ENCODE measurements around the gene HASPIN. TPM values are rescaled to one million over a fixed set of nuclear protein-coding genes. Genes with fewer than 3 reads are reported as not detected.
A peak's percentile ranks its signal among the peaks of the same experiment; 100 is the strongest.

Gene HASPIN
- total and polyA plus RNA-seq, 5 donors from 2014 or later: 0.07 to 0.53 (median 0.27) TPM

- Histone ChIP-seq H3K27ac (ENCODE audit: insufficient read depth, low read length, poor library complexity, severe bottlenecking) (no peak overlapping the region), H3K27me3 (ENCODE audit: control insufficient read depth, insufficient read depth, low read length) (no peaks in the 10 kb centered on the region), H3K9me3 (ENCODE audit: control insufficient read depth in 2 of 2, low read length in 2 of 2) (no peaks in the 10 kb centered on the region), H3K36me3 (ENCODE audit: control insufficient read depth, insufficient read depth, low read length) (peaks cover 13% of the 10 kb centered on the region), H3K4me1 (ENCODE audit: control insufficient read depth, insufficient read depth, low read length, poor library complexity, severe bottlenecking) (peaks cover 19% of the 10 kb centered on the region), H3K4me3 (ENCODE audit: low read depth, low read length) (no peak overlapping the region)
- DNase-seq (no peak), ATAC-seq (ENCODE audit: low read depth in 2 of 2) (no peak)
- Mint-ChIP-seq H3K36me3 (peaks cover 9% of the 10 kb centered on the region), H3K27ac (no peak overlapping the region), H3K9me3 (no peaks in the 10 kb centered on the region), H3K4me1 (peaks cover 0 to 35% (median 14%) of the 10 kb centered on the region in 4 donors), H3K4me3 (peak overlapping the region in 1 of 4 donors; percentile 54), H3K27me3 (peaks cover 6% of the 10 kb centered on the region)
Observed at GRCh38 chr17:3691617-3692067, 32.1 kb upstream of the HASPIN start.

GRCh38 chr17:3692346-3692745 is 31.4 kb upstream of the HASPIN start:
- Histone ChIP-seq H3K27me3 (ENCODE audit: control insufficient read depth, insufficient read depth, low read length) (no peaks in the 10 kb centered on the region), H3K4me3 (ENCODE audit: low read depth, low read length) (no peak overlapping the region), H3K9me3 (ENCODE audit: control insufficient read depth in 2 of 2, low read length in 2 of 2) (no peaks in the 10 kb centered on the region), H3K36me3 (ENCODE audit: control insufficient read depth, insufficient read depth, low read length) (peaks cover 13% of the 10 kb centered on the region), H3K4me1 (ENCODE audit: control insufficient read depth, insufficient read depth, low read length, poor library complexity, severe bottlenecking) (peaks cover 21% of the 10 kb centered on the region), H3K27ac (ENCODE audit: insufficient read depth, low read length, poor library complexity, severe bottlenecking) (no peak overlapping the region)
- DNase-seq (no peak), ATAC-seq (ENCODE audit: low read depth in 2 of 2) (no peak)
- no peak overlapping the region for H3K27ac Mint-ChIP-seq
- H3K27me3 Mint-ChIP-seq: peaks cover 6% of the 10 kb centered on the region
- peaks cover 0 to 37% (median 14%) of the 10 kb centered on the region in 4 donors for H3K4me1 Mint-ChIP-seq
- H3K36me3 Mint-ChIP-seq: peaks cover 9% of the 10 kb centered on the region
- no peaks in the 10 kb centered on the region for H3K9me3 Mint-ChIP-seq
- peak overlapping the region in 1 of 4 donors; percentile 28 for H3K4me3 Mint-ChIP-seq

- ATAC-seq (ENCODE audit: low read depth in 2 of 2): no peak
- no peak for DNase-seq
- Mint-ChIP-seq H3K9me3 (no peaks in the 10 kb centered on the region), H3K27ac (peak overlapping the region; percentile 51 to 71 (median 61)), H3K4me1 (peaks cover 0 to 39% (median 14%) of the 10 kb centered on the region in 4 donors), H3K36me3 (peaks cover 9% of the 10 kb centered on the region), H3K27me3 (peaks cover 6% of the 10 kb centered on the region), H3K4me3 (peak overlapping the region in 3 of 4 donors; percentile 13 to 53 (median 44))
- Histone ChIP-seq H3K4me3 (ENCODE audit: low read depth, low read length) (no peak overlapping the region), H3K27me3 (ENCODE audit: control insufficient read depth, insufficient read depth, low read length) (no peaks in the 10 kb centered on the region), H3K36me3 (ENCODE audit: control insufficient read depth, insufficient read depth, low read length) (peaks cover 13% of the 10 kb centered on the region), H3K27ac (ENCODE audit: insufficient read depth, low read length, poor library complexity, severe bottlenecking) (no peak overlapping the region), H3K9me3 (ENCODE audit: control insufficient read depth in 2 of 2, low read length in 2 of 2) (no peaks in the 10 kb centered on the region), H3K4me1 (ENCODE audit: control insufficient read depth, insufficient read depth, low read length, poor library complexity, severe bottlenecking) (peaks cover 21% of the 10 kb centered on the region)
Observed at GRCh38 chr17:3693141-3693540, 30.6 kb upstream of the HASPIN start.

- H3K27ac Mint-ChIP-seq: peak overlapping the region in 2 of 3 donors; percentile 90 to 94
- Histone ChIP-seq H3K36me3 (ENCODE audit: control insufficient read depth, insufficient read depth, low read length) (peaks cover 13% of the 10 kb centered on the region), H3K9me3 (ENCODE audit: control insufficient read depth in 2 of 2, low read length in 2 of 2) (no peaks in the 10 kb centered on the region), H3K27ac (ENCODE audit: insufficient read depth, low read length, poor library complexity, severe bottlenecking) (no peak overlapping the region), H3K4me3 (ENCODE audit: low read depth, low read length) (no peak overlapping the region), H3K27me3 (ENCODE audit: control insufficient read depth, insufficient read depth, low read length) (no peaks in the 10 kb centered on the region), H3K4me1 (ENCODE audit: control insufficient read depth, insufficient read depth, low read length, poor library complexity, severe bottlenecking) (peaks cover 21% of the 10 kb centered on the region)
- peaks cover 0 to 39% (median 14%) of the 10 kb centered on the region in 4 donors for H3K4me1 Mint-ChIP-seq
- peaks cover 9% of the 10 kb centered on the region for H3K36me3 Mint-ChIP-seq
- peak in 1 of 3 donors; percentile 24 for DNase-seq
- no peak for ATAC-seq (ENCODE audit: low read depth in 2 of 2)
- no peaks in the 10 kb centered on the region for H3K9me3 Mint-ChIP-seq
- peaks cover 6% of the 10 kb centered on the region for H3K27me3 Mint-ChIP-seq
- peak overlapping the region; percentile 88 to 95 (median 92) for H3K4me3 Mint-ChIP-seq
Observed at GRCh38 chr17:3693829-3694231, 29.9 kb upstream of the HASPIN start.

GRCh38 chr17:3695129-3695722 is 28.5 kb upstream of the HASPIN start:
- ATAC-seq (ENCODE audit: low read depth in 2 of 2): no peak
- Mint-ChIP-seq H3K9me3 (no peaks in the 10 kb centered on the region), H3K4me1 (peaks cover 0 to 39% (median 14%) of the 10 kb centered on the region in 4 donors), H3K36me3 (peaks cover 4% of the 10 kb centered on the region), H3K27ac (peak overlapping the region in 2 of 3 donors; percentile 41 to 74), H3K27me3 (peaks cover 6% of the 10 kb centered on the region), H3K4me3 (peak overlapping the region; percentile 88 to 95 (median 92))
- peaks cover 7% of the 10 kb centered on the region for H3K36me3 ChIP-seq (ENCODE audit: control insufficient read depth, insufficient read depth, low read length)
- H3K9me3 ChIP-seq (ENCODE audit: control insufficient read depth in 2 of 2, low read length in 2 of 2): no peaks in the 10 kb centered on the region
- no peaks in the 10 kb centered on the region for H3K27me3 ChIP-seq (ENCODE audit: control insufficient read depth, insufficient read depth, low read length)
- peak overlapping the region; percentile 5 for H3K27ac ChIP-seq (ENCODE audit: insufficient read depth, low read length, poor library complexity, severe bottlenecking)
- H3K4me3 ChIP-seq (ENCODE audit: low read depth, low read length): peak overlapping the region; percentile 51
- DNase-seq: no peak
- peaks cover 21% of the 10 kb centered on the region for H3K4me1 ChIP-seq (ENCODE audit: control insufficient read depth, insufficient read depth, low read length, poor library complexity, severe bottlenecking)

GRCh38 chr17:3695723-3696411 is 27.8 kb upstream of the HASPIN start, which contains the start of gene P2RX5:
Gene P2RX5 (minus strand): TSS chr17:3696155. CDS start chr17:3696005, 150 bp downstream.
- H3K9me3 Mint-ChIP-seq: no peaks in the 10 kb centered on the region
- no peaks in the 10 kb centered on the region for H3K27me3 ChIP-seq (ENCODE audit: control insufficient read depth, insufficient read depth, low read length)
- H3K27ac Mint-ChIP-seq: peak within 1 kb of the TSS; percentile 41 to 95 (median 74)
- H3K36me3 ChIP-seq (ENCODE audit: control insufficient read depth, insufficient read depth, low read length): peaks cover 6% of the 10 kb centered on the region
- peak in 2 of 3 donors; percentile 41 to 77 for DNase-seq
- no peaks in the 10 kb centered on the region for H3K36me3 Mint-ChIP-seq
- H3K4me3 ChIP-seq (ENCODE audit: low read depth, low read length): peak within 1 kb of the TSS; percentile 51
- H3K4me1 Mint-ChIP-seq: peaks cover 0 to 39% (median 14%) of the 10 kb centered on the region in 4 donors
- peaks cover 21% of the 10 kb centered on the region for H3K4me1 ChIP-seq (ENCODE audit: control insufficient read depth, insufficient read depth, low read length, poor library complexity, severe bottlenecking)
- peaks cover 6% of the 10 kb centered on the region for H3K27me3 Mint-ChIP-seq
- H3K4me3 Mint-ChIP-seq: peak within 1 kb of the TSS; percentile 88 to 98 (median 94)
- peak within 1 kb of the TSS; percentile 5 for H3K27ac ChIP-seq (ENCODE audit: insufficient read depth, low read length, poor library complexity, severe bottlenecking)
- H3K9me3 ChIP-seq (ENCODE audit: control insufficient read depth in 2 of 2, low read length in 2 of 2): no peaks in the 10 kb centered on the region
- ATAC-seq (ENCODE audit: low read depth in 2 of 2): peak; percentile 60 to 63

GRCh38 chr17:3697103-3697476 is 26.6 kb upstream of the HASPIN start:
- Mint-ChIP-seq H3K36me3 (no peaks in the 10 kb centered on the region), H3K4me1 (peaks cover 0 to 36% (median 14%) of the 10 kb centered on the region in 4 donors), H3K27me3 (peaks cover 6% of the 10 kb centered on the region), H3K9me3 (no peaks in the 10 kb centered on the region), H3K27ac (no peak overlapping the region), H3K4me3 (peak overlapping the region in 3 of 4 donors; percentile 81 to 88 (median 84))
- ATAC-seq (ENCODE audit: low read depth in 2 of 2) (no peak), DNase-seq (no peak)
- Histone ChIP-seq H3K27ac (ENCODE audit: insufficient read depth, low read length, poor library complexity, severe bottlenecking) (no peak overlapping the region), H3K4me1 (ENCODE audit: control insufficient read depth, insufficient read depth, low read length, poor library complexity, severe bottlenecking) (peaks cover 21% of the 10 kb centered on the region), H3K4me3 (ENCODE audit: low read depth, low read length) (no peak overlapping the region), H3K27me3 (ENCODE audit: control insufficient read depth, insufficient read depth, low read length) (no peaks in the 10 kb centered on the region), H3K9me3 (ENCODE audit: control insufficient read depth in 2 of 2, low read length in 2 of 2) (no peaks in the 10 kb centered on the region), H3K36me3 (ENCODE audit: control insufficient read depth, insufficient read depth, low read length) (no peaks in the 10 kb centered on the region)

Data from CD4-positive, CD25-positive, alpha-beta regulatory T cell (primary cell).